GM21515 (cell line): ENCODE measurements around the gene MAN1A2.
"Not testable (repeated sequence)": the region's sequence is repeated elsewhere in the genome, so short reads cannot be mapped to it uniquely, and the experiment has no call there.

Experiments
- ATAC-seq: cut with Tn5 transposase; IDR thresholded peaks from one replicate; pipeline ENCODE4 v1.9.1; 2021; ENCODE audit not compliant: unreplicated experiment

The MAN1A2 gene

DNA sequence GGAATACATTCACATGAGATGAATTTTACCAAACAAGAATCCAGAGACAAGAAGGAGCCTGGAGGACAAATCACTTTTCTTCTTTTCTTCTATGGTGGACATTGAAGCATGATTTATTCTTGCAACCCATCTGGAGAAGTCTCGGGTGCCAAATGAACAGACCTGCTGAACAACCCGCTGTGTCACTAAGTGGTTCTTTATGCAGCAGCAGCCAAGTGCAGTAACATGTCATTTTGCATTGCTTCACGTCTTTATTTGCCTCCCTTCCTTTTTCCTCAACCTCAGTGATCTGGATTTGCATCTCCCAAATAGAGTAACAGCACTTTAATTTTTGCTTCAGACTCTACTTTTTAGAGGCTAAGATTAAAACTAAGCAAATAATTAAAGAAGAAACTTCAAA lies 188.6 kb downstream of the MAN1A2 start:
- ATAC-seq: no peak

- ATAC-seq: no peak
These were observed 189.1 kb downstream of the MAN1A2 start for GRCh38 chr1:117556341-117556740.

DNA sequence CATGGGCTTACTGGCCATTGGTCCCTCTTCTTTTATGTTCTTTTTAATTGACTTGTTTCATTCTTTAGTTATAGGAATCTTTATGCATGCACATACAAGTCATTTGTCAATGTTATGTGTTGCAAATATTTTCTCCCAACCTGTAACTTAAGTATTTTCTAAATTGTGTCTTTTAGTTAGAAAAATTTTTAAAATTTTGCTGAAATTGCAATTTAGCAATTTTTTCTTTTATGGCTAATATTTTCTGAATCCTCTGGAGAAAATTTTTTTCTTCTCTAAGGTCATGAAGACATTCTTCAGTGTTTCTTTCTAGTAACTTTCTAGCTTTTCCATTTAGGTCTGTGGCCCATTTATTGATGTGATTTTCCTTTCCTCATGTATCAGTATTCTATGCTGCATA lies 189.7 kb downstream of the MAN1A2 start:
- ATAC-seq: no peak

- not testable (repeated sequence) for ATAC-seq
These were observed 191.2 kb downstream of the MAN1A2 start for GRCh38 chr1:117558451-117558850.

DNA sequence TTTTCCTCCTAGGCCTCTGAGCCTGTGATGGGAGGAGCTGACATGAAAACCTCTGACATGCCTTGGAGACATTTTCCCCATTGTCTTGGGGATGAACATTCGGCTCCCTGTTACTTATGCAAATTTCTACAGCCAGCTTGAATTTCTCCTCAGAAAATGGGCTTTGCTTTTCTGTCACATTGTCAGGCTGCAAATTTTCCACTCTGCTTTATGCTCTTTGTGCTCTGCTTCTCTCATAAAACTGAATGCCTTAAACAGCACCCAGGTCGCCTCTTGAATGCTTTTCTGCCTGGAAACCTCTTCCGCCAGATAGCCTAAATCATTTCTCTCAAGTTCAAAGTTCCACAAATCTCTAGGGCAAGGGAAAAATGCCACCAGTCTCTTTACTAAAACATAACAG lies 191.9 kb downstream of the MAN1A2 start:
- no peak for ATAC-seq

DNA sequence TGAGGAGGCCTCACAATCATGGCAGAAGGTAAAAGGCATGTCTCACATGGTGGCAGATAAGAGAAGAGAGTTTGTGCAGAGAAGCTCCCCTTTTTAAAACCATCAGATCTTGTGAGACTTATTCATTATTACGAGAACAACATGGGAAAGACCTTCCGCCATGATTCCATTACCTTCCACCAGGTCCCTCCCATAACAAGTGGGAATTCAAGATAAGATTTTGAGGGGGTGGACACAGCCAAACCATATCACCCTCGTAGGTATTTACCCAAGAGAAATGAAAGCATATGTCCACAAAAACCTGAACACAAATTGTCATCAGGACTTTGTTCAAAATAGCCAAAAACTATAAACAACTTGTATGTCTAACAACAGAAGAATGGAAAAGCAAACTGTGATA lies 192.7 kb downstream of the MAN1A2 start:
- ATAC-seq: no peak

- ATAC-seq: no peak
These were observed 193.8 kb downstream of the MAN1A2 start for GRCh38 chr1:117561071-117561470.

DNA sequence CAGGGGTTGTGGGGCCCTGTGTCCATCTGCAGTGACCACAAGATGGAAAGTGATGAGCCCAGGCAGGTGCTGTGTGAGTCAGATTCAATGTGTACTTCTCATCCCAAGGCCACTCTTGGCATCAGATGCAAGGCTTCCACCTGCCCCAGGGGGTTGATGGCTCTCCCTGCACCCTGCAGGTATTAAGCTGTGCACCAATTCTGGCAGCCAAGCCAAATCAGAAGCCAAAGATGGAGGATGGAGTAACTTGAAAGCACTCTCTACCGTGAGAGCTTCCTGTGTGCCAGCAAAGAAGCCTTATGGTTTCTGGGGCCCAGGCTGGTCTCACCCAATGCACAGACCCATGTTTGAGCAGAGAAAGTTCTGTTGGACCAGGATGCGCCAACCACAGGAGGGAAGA lies 194.3 kb downstream of the MAN1A2 start:
- no peak for ATAC-seq

DNA sequence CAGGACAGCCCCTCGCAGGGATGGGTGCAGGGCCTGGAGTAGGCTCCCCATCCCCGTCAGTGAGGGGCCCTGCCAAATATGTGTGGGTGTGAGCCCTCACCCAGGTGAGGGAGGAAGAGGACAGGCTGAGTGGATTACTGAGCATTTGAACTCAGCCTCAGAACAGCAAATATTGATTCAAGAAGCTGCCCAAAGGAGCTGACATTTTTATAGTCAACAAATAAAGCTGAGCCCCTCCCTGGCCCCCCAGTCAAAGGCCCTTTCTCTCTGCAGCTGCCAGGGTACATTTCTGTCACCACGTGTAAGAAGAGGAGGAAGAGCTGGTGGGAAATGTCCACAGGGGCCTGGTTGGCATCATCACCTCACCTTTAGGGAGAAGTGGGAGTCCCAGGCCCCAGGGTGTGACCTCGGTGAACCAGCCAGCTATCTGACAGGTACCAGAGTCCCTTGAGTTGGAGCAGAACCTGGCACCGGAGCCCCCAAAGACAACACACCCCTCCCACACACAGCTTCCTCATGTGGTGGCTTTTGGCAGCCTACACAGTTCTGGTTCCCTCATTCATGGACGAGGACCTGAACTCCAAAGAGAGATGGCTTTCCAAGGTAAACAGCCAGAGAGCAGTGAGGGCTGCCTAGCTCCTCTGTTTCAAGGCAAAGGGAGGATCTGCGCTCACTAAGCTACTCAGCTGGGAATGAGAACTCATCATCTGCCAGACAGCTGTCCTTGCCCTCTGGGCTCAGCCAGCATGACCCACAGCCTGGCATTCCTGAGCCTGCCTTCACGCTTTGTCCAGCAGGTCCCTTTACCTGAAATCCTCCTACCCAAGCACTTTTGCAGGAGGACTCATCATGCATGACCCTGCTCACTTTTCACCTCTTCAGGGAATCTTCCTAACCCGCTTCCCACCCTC lies 195.6 kb downstream of the MAN1A2 start:
- no peak for ATAC-seq

DNA sequence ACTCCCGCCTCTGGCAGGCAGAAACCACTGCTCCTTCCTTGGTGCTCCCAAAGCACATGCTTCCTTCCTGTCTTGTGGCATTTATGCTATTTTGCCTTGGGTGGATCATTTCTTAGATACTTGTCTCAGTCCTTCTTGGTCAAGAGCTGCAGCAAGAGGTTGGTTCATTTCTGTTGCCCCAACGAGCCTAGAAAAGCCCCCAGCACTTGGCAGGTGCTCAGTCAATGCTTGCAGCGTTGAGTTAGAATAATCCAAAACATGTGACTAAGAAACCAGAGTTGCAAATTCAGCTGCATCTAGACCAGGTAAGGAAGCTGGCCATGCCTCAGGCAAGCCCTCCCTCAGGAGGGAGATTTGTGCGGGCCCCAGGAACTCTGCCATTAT lies 196.2 kb downstream of the MAN1A2 start:
- no peak for ATAC-seq

DNA sequence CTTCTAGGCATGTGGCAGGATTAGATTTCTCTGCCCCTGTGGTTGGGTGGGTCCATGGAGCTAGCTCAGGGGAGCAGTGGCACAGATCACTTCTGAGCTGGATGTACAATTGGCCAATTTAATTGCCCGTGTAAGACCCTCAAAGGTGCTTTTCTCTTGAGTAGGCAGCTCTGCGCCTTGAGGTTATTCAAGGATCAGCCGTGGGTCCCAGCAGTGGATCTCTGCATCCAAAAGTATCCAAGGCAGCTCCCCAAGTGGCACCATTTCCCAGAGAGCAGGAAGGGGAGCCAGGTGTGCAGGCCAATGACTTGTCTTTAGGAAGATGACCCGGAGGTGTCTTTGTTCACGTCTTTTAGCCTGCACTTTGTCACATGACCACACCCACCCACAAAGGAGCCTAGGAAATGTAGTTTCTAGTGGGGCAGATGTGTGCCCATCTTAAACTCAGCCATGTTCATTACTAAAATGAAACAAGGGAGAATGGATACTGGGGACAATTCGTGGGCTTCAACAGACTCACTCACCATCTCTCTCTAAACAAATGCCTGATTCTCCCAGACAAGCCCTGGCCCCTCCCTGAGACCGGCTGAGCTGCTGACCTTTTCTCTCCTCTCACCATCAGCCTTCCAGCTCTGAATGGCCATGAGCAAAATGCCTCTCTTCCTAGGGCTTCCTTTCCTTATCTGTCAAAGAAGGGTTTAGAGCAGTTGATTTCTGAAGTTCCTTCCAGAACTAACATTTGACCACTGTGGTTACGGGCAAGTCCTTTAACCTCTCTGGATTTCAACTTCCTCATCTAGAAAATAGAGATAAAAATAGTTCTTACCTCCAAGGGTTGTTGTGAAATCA lies 197.2 kb downstream of the MAN1A2 start:
- no peak for ATAC-seq

- ATAC-seq: no peak
These were observed 197.9 kb downstream of the MAN1A2 start for GRCh38 chr1:117565076-117565556.

- ATAC-seq: no peak
These were observed 198.7 kb downstream of the MAN1A2 start for GRCh38 chr1:117565745-117566455.

GRCh38 chr1:117566556-117566955 lies 199.3 kb downstream of the MAN1A2 start:
- no peak for ATAC-seq

- no peak for ATAC-seq
These were observed 200.2 kb downstream of the MAN1A2 start for GRCh38 chr1:117567435-117567834.

DNA sequence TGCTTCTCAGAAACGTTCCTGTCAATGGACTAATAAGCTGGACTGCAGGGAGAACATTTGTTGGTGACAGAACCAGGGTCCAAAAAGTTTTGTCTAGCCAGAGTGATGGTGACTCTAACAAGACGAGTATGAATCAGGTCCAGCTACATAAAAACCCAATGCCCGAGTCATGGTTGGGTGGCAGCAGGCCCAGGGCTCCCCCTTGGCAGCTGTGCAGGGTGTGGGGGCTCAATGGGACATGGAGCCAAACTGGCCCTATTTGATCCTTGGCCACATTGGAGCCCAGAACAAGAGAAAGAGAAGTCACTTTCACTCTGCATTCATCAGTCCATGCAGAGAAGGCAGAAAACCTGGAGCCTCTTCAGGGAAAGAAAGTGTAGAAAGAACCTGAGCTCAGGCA lies 200.7 kb downstream of the MAN1A2 start:
- no peak for ATAC-seq

- no peak for ATAC-seq
These were observed 201.8 kb downstream of the MAN1A2 start for GRCh38 chr1:117568999-117569398.

- ATAC-seq: no peak
These were observed 202.6 kb downstream of the MAN1A2 start for GRCh38 chr1:117569856-117570255.

DNA sequence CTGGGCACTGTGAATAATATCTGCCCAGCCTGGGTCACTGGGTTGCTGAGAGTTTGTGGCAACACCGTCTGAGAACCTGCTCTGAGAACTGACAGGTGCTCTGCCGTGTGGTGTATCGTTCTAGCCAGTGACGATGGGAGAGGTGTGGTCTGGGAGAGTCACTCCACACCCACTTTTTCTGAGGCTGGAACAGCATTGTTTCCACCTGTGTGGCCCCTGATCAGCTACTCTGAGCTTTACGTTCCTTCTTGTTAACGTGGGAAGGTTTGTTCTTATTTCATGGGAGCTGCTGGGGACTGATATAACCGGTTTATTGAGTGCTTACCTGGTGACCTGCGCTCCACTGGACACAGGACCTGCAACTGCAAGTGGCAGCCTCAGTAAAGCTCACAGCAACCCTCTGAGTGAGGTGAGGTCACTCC lies 203.8 kb downstream of the MAN1A2 start:
- no peak for ATAC-seq

DNA sequence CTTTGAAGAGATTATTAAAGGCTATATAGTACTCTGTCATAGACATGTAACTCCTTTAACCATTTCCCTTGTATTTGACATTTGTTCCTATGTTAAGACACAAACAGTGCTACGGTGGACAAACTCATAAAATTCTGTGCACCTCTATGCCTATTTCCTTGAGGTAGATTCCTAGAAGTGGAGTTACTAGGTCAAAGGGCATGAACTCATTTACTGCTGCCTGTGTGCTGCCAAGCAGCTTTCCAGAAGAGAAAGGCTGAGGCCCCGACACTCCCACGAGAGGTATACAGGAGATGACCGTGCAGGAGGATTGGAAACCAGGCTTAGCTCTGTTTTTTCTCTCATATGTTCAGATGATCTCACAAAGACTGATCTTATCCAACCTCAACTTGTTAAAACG lies 204.2 kb downstream of the MAN1A2 start:
- no peak for ATAC-seq

DNA sequence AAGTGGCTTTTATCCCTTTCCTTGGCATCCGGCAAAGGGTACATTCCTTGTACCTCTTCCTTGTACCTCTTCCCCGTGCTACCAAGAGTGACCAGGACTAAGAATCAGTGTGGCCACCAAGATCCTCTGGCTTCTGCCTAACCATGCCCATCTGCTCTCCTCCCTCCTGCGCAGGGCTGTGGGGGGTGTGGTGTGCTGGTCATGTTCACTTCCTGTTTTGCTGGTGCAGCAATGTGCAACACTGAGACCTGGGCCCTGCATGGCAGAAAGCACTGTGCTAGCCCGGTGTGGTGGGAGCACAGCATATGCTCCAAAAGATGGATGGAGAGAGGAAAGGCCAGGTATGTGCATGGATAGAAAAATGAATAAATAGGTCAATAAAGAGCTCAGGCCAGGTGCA lies 205.3 kb downstream of the MAN1A2 start:
- ATAC-seq: peak; percentile 67
